Right lung (tissue), 5 donors: ENCODE results near the gene DDR1. TPM values are rescaled to one million over a fixed set of nuclear protein-coding genes. Genes with fewer than 3 reads are reported as not detected.
A peak's percentile ranks its signal among the peaks of the same experiment; 100 is the strongest.
"Not testable (repeated sequence)": the region's sequence is repeated elsewhere in the genome, so short reads cannot be mapped to it uniquely, and the experiment has no call there.

Experiments used
- DNase-seq, 2 donors: peaks; one replicate each; pipeline ENCODE4 v3.0.0-alpha.2; 2013
- polyA plus RNA-seq, 5 donors: library from polyadenylated mRNA; unstranded; fragments of 120-200 nt; gene quantifications; one replicate each; pipeline versions ENCODE4 v1.2.1 to v1.2.3, GENCODE V29; 2013; ENCODE audit warnings: inconsistent platforms in 1 of 5, low replicate concordance in 1 of 5; ENCODE audit not compliant: insufficient read length in 5 of 5, insufficient read depth in 1 of 5

Gene DDR1
- polyA plus RNA-seq, 5 donors, result 73.8 to 96.3 (median 93.7) TPM

DNA sequence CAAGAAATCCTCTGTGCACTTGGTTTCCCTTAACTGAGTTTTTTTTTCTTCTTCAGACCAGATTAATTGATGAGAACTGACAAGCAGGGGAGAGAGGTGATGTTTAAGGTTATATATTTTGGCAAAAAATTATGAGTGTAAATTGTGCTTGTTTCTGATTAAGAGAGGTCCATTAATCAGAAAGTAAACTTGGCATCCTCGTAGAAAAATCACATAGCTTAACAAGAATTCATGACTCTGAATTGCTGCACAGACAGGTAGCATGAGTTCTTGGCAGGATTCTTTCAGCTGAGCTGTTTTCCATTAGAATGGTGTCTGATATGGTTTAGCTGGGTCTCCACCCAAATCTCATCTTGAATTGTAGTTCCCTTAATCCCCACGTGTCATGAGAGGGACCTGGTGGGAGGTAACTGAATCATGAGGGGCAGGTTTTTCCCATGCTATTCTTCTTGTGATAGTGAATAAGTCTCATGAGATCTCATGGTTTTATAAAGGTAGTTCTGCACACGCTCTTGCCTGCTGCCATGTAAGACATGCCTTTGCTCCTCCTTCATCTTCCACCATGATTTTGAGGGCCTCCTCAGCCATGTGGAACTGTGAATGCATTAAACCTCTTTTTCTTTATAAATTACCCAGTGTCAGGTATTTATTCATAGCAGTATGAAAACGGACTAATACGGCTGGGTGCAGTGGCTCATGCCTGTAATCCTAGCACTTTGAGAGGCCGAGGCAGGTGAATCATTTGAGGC lies 34.2 kb upstream of the DDR1 start:
- DNase-seq, result no peak

DNA sequence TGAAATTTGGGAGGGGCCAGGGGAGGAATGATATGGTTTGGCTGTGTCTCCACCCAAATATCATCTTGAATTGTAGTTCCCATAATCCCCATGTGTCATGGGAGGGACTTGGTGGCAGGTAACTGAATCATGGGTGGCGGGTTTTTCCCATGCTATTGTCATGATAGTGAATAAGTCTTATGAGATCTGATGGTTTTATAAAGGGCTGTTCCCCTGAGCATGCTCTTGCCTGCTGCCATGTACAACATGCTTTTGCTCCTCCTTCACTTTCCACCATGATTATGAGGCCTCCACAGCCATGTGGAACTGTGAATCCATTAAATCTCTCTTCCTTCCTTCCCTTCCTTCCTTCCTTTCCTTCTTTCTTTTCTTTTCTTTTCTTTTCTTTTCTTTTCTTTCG lies 31.9 kb upstream of the DDR1 start:
- not testable (repeated sequence) for DNase-seq

DNA sequence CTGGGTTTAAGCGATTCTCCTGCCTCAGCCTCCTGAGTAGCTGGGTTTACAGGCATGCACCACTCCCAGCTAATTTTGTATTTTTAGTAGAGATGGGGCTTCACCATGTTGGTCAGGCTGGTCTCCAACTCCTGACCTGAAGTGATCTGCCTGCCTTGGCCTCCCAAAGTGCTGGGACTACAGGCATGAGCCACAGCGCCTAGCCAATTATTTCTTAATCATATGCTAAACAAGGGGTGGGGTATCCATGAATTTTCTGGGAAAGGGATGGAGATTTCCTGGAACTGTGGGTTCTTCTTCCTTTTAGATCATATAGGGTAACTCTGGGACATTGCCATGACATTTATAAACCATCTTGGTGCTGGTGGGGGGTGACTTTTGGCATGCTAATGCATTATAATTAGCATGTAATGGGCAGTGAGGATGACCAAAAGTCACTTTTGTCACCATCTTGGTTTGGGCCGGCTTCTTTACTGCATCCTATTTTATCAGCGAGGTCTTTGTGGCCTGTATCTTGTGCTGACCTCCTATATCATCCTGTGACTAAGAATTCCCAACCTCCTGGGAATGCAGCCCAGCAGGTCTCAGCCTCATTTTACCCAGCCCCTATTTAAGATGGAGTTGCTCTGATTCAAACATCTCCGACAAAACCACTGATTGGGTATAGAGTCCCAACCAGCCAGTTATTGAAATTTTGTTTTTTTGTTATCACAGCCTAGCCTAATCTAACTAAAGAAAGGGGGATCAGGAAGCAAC lies 29.9 kb upstream of the DDR1 start:
- DNase-seq, result no peak

DNA sequence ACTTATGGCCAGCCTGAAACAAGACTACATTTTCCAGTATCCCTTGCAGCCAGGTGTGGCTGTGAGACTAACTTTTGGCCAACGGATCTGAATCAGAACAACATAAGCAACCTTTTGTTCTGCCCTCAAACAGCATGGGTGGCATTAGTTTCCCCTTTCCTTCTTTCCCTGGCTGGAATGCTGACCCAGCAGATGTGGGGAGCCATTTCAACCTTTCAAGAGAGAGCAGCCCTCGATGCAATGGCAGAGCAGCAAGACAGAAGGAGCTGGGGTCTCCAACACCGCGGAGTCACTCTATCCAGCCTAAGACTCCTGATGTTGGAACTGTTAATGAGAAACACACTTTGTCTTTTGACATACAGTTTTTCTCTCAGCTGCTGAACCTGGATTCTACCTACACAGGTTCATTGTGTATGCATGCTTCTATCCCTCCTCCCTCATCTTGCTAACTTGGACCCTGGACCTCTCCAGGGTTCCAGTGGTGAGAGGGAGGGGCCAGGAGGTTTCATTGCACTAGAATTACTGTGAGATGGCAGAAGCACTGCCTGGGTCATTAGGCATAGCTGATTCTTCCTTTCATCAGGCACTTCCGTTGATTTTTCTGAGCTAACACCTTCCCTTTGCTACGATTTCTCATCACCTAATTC lies 28.8 kb upstream of the DDR1 start:
- no peak for DNase-seq

DNA sequence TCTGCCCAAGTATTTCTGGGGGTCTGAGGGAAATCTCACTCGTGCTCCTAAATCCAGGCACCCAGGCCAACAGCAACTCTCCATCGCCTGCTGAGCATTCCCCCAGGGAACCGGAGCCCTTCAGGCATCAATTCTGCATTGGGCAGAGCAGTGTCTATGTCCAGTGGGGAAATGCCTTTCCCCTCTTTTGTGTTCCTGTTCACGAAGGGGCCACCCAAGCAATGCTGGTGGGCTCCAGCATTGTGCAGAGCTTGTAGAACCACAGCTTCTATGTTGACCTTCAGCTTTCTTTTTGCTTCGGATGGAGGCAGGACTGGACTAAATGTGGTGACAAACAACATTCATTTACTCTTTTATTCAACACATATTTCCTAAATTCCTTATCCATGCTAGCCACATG lies 27.2 kb upstream of the DDR1 start:
- no peak for DNase-seq

DNA sequence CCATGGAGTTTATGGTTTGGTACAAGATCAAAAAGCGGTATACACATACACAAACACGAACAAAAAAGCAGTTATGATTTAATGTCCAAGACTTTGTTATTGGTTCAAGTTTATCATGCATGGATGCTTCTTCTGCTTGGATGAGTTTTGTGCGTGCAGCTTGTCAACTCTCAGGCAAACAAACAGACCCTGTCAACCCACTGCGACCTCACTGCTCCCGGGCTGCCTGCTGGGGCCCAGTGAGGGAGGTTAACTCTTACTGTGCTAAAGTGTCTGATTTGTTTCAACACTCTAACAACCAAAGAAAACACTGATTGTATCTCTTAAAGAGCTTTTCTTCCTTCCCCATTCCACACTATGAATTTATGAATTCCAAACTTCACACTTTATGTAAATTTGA lies 26.8 kb upstream of the DDR1 start:
- DNase-seq, result no peak

DNA sequence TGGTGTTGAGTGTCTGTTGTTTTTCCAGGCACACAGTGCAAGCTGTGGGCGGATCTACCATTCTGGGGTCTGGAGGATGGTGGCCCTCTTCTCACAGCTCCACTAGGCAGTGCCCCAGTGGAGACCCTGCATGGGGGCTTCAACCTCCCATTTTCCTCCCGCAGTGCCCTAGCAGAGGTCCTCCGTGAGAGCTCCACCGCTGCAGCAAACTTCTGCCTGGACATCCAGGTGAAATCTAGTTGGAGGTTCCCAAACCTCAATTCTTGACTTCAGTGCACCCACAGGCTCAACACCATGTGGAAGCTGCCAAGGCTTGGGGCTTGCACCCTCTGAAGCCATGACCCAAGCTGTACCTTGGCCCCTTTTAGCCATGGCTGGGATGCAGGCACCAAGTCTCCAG lies 24.6 kb upstream of the DDR1 start:
- DNase-seq, result not testable (repeated sequence)

DNA sequence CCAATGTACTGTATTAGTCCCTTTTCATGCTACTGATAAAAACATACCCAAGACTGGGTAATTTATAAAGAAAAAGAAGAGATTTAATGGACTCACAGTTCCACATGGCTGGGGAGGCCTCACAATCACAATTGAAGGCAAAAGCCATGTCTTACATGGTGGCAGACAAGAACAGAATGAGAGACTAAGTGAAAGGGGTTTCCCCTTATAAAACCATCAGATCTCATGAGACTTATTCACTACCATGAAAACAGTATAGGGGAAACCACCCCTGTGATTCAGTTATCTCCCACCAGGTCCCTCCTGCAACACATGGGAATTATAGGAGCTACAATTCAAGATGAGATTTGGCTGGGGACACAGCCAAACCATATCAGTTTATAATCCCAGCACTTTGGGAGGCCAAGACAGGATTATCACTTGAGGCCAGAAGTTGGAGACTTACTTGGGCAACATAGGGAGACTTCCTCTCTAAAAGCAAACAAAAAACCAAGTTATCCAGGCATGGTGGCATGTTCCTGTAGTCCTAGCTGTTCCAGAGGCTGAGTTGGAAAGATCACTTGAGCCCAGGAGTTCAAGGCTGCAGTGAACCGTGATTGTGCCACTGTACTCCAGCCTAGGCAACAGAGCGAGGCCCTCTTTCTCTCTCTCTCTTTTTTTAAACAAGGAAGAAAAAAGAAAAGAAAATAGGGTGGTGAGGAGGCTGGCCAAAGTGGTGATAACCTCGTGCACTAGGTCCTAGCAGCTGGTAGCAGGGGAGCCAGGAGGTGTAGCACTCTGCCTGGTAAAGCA lies 22.9 kb upstream of the DDR1 start:
- no peak for DNase-seq

DNA sequence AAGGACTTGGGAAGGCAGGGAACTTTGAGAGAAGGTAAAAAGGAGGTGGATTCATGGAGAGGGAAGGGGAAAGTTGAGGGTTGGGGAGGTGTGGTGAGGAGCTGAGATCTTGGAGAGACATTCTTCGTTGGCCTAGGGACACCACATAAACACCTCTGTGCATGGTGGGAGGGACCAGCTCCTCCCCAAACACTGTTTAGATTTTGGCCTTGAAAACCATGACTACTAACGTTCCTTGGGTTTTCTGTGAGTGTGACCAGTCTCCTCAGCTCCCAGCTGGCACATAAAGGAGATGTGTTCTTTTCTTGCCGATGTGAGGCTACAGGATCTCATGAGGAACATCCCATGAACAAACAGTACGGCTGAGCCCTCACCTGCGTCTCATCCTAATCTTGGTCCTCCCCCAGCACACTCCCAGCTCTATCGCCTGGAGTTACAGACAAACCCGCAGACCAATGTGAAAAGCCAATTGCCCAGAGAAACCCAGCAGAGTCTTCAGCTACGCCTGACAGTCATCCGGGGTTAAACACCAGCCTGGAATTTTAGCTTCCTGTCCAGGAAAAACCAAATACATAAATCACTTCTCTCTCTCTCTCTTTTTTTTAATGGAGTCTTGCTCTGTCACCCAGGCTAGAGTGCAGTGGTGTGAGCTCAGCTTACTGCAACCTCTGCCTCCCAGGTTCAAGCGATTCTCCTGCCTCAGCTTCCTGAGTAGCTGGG lies 22.0 kb upstream of the DDR1 start:
- no peak for DNase-seq

DNA sequence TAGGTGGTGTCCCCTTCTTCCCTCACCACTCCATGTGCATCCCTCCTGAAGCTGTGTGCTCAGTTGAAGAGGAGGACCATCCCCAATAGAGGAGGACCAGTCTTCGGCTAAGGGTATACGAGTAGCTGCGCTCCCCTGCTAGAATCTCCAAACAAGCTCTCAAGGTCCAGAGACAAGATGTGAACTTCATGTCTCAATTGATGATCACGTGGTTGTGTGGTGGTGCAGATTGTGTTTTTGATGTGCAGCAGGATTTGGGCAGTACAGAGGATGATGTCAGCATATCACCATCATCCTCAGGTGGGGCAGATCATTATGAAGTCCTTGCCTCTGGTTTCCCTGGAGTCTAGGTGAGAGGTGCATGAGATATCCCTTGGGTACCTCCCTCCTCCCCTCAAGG lies 20.0 kb upstream of the DDR1 start:
- DNase-seq, result no peak

DNA sequence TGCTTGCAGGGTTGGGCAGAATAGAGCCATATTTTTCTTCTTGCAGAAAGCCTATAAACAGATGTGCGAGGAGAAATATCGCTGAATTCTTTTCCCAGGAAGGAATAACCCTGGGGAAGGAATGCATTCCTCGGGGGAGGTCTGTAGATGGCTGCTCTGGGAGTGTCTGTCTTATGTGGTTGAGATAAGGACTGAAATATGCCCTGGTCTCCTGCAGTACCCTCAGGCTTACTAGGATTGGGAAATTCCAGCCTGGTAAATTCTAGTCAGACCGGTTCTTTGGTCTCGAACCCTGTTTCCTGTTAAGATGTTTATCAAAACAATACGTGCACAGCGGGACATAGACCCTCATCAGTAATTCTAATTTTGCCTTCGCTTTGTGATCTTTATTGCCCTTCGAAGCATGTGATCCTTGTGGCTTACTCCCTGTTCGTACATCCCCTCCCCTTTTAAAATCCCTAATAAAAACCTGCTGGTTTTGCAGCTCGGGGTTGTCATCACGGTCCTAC lies 15.0 kb upstream of the DDR1 start:
- not testable (repeated sequence) for DNase-seq

DNA sequence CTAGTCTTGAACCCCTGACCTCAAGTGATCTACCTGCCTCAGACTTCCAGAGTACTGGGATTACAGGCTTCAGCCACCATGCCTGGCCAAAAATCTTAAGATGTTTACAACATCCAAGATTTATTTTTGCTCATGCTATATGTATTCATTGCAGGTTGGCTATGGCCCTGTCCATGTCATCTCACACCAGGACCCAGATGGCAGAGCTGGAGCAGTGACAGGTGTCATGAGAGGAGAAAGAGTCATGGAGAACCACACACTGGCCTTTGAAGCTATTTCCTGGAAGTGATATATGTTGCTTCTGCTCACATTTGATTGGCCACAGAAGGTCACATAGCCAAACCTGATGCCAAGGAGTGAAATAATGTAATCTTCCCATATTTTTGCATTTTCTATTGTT lies 13.8 kb upstream of the DDR1 start:
- no peak for DNase-seq

DNA sequence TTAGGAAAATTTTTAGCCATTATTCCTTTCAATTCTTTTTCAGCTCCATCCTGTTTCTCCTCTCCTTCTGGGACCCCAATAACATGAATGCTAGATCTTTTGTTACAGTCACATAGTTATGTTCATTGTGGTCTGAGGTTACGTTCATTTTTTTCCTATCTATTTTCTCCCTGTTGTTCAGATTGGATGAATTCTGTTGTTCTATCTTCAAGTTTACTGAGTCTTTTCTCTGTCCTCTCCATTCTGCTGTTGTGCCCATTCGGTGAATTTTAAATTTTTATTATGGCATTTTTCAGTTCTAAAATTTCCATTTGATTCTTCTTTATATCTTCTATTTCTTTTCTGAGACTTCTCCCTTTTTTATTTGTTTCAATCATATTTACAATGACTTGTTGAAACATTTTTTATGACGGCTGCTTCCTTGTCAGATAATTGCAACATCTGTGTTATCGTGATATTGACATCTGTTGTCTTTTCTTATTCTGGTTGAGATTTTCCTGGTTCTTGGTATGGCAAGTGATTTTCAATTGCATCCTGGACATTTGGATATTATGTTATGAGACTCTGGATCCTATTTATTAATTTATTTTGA lies 12.6 kb upstream of the DDR1 start:
- no peak for DNase-seq

DNA sequence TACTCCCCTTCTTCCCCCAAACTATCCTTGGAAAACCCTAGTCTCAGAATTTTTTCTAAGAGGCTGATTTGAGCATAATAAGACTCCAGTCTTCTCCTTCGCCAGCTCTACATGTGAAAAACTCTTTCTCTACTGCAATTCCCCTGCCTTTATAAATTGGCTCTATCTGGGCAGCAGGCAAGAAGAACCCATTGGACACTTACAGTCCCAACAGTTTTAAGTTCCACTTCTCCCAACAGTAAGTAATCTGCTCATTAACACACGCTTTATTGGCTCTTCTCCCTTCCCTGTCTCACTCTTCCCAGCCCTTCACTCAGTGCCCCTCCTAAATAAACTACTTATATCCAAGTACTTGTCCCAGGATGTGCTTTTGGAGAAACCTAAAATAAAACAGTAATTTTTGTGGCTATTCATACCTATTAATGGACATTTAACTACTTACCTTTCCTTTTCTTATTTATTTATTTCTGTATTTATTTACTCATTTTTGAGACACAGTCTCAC lies 11.1 kb upstream of the DDR1 start:
- DNase-seq, result no peak

DNA sequence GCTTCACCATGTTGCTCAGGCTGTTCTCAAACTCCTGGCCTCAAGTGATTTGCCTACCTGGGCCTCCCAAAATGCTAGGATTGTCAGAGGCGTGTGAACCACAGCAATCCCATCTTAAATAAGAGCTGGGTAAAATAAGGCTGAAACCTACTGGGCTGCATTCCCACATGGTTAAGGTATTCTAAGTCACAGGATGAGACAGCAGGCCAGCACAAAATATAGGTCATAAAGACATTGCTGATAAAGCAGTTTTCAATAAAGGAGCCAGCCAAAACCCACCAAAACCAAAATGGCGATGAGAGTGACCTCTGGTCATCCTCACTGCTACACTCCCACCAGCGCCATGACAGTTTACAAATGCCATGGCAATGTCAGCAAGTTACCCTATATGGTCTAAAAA lies 10.5 kb upstream of the DDR1 start:
- DNase-seq, result not testable (repeated sequence)

DNA sequence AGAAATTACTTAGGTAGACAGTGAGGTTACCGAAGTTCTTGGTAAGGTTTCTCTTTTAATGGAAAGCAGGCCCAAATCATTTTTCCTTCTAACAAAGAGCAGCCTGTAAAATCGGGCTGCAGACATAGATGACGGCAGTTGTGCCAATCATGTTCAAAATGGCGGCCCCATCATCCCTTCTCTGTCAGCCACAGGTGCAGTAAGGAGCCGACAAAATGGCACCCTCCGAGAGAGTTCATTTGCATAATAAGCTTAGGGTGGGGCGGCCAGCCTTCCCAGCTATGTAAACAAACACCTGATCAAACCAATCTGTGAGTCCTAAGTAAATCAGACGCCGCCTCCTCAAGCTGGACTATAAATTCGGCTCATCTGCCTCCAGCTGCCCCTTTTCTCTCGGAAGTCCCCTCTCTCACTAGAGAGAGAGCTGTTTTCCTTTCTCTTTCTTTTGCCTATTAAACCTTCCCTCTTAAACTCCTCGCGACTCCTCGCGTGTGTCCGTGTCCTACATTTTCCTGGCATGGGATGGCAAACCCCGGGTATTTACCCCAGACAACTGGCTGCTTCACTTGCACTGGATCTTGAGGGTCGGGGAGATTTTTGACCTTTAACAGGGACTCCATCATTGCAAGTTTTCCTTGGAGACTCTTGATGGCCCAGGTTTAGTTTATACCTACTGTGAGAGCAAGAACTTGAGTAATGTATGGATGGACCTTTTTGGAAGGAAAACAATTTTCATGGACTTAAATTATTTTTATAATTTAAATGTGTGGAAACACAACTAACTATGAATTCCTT lies 8.9 kb upstream of the DDR1 start:
- DNase-seq, result no peak

DNA sequence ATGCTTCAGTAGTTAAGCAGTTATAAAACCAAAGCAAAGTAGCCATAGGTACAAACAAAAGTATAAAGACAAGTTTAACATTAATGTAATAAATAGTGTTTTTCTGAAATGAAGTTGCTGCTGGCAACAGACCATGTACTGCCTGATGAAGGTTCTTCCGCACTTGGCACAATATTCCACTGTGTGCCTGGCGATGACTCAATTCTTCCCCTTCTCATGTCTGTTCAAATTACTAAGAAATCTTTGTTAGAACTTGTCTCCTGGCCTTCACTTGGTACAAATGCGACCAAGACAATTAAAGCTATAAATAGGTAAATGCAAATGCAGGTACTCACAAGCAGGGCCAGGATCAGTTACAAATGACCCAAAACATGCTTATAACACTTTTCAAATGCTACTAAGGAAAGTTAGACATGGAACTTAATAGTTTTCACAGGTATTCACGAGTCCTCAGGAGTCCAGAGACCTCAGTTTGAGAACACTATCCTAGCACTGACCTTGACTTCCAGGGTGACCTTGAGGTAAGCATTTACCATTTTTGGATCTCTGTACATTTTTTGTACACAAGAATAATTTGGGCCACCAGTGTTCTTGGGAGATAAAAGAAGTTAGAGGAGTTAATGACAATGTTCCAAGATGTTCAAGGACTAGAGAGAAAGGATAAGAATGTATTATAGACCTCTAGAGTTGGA lies 8.1 kb upstream of the DDR1 start:
- DNase-seq, result peak in 1 of 2 donors; percentile 31

DNA sequence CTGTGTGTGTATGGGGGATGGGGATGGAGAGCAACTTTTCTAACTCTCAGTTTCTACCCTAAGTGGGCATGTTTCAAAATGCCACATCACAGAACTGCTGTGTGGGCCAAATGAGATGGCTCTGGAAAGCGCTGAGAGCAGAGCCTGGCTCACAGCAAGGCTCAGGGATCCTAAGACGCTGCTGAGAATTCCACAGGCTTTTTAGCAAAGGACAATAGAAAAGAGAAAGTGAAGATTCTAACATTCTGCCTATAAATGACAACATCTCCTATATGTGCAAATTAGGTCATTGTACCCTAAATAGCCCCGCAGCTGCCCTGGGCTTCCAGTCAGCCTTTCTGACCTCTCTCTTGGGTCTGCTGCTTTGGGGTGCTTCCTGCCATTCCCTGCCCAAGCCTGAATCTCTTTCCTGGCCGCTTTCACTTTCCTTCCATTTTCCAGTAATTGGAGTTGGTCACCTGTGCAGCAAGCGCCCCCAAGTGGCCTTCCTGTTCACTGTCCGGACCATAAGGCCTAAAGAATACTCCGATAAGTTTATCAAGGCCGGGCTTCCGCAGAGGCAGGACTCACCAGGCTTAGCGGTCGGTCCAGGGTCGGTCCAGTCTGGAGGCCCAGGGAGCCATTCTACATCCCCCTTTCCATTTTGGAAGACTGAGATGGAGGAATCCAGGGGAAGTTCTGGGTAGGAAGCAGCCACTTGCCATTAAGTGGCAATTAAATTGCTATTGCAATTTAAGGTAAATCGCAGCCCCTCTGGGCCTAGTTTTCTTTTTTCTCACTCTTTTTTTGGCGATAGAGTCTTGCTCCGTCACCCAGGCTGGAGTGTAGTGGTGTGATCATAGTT lies 6.7 kb upstream of the DDR1 start:
- DNase-seq, result peak; percentile 85 to 88
